K562 (cell line): ENCODE measurements around the gene SKIC2. TPM values are rescaled to one million over a fixed set of nuclear protein-coding genes. Genes with fewer than 3 reads are reported as not detected.

ENCODE experiments used
- ATAC-seq: fragments of 200-7000 bp; cut with Tn5 transposase; 3 replicates; pipeline ENCODE4 v1.9.1; 2020; ENCODE audit warnings: moderate library complexity
- BruUV-seq: library from RNA; stranded (reverse); fragments of 400-500 nt; replicated peaks from 2 replicates; lab custom pipeline; 2021; lab: Mats Ljungman, UMichigan
- CTCF ChIA-PET: fragments of 300-600 bp; formaldehyde crosslinking; extraction: SDS; loops from one replicate; lab custom pipeline; 2021; ENCODE audit warnings: low intra/inter-chr PET ratio; lab: Yijun Ruan, JAX
- POLR2A ChIA-PET: fragments of 300-600, 350-650 bp; sonication (Branson Sonifier 250); formaldehyde crosslinking; extraction: SDS; loops from one replicate; lab custom pipeline; 2021; ENCODE audit warnings: antibody characterized with exemption, inconsistent platforms; lab: Yijun Ruan, JAX
- DNase-seq, 4 experiments: peaks; one replicate each; pipeline versions ENCODE4 v3.0.0 to v3.0.0-alpha.2; 2011 to 2018; ENCODE audit warnings: low spot score in 3 of 4, mixed read lengths in 3 of 4; ENCODE audit errors: extremely low read depth in 1 of 4
- FAIRE-seq: peaks from 2 replicates; lab custom pipeline; 2011; peaks lifted over from hg19 to GRCh38; lab: Jason Lieb, UNC
- H2AFZ ChIP-seq: 2 replicates; pipeline ENCODE4 v1.6.0; 2011; ENCODE audit warnings: low read depth, low read length, control low read depth, inconsistent platforms
- H3K27ac ChIP-seq: fragments of 200-600 bp; 3 replicates; pipeline ENCODE4 v1.8.0; 2011; ENCODE audit warnings: low read depth, mild to moderate bottlenecking, control low read depth, inconsistent platforms, low read length, moderate library complexity, mixed read lengths; ENCODE audit errors: extremely low read depth
- H3K27me3 ChIP-seq, 2 experiments: fragments of 300-600 bp in 1 of 2; 2 replicates in 1 of 2; 3 replicates in 1 of 2; pipeline versions ENCODE4 v1.6.0 to v1.8.0; 2011; ENCODE audit warnings: inconsistent platforms in 2 of 2, low read length in 2 of 2, mild to moderate bottlenecking in 1 of 2, mixed read lengths in 1 of 2, moderate library complexity in 1 of 2; ENCODE audit not compliant: control insufficient read depth in 2 of 2, insufficient read depth in 2 of 2
- H3K36me3 ChIP-seq: fragments of 300-600 bp; 3 replicates; pipeline ENCODE4 v1.8.0; 2011; ENCODE audit warnings: mild to moderate bottlenecking, low read length, inconsistent platforms; ENCODE audit not compliant: control insufficient read depth, insufficient read depth
- H3K4me1 ChIP-seq, 2 experiments: fragments of 200-600 bp in 1 of 2; replicated peaks in 1 of 2; 2 replicates in 1 of 2; 3 replicates in 1 of 2; pipeline versions ENCODE4 v1.5.1 to v1.8.0; 2011; ENCODE audit warnings: inconsistent platforms in 2 of 2, low read length in 2 of 2, mild to moderate bottlenecking in 1 of 2, mixed read lengths in 1 of 2, moderate library complexity in 1 of 2; ENCODE audit not compliant: control insufficient read depth in 2 of 2, insufficient read depth in 2 of 2
- H3K4me2 ChIP-seq: 2 replicates; pipeline ENCODE4 v1.6.1; 2011; ENCODE audit warnings: low read length, control low read depth, inconsistent platforms, mixed read lengths; ENCODE audit not compliant: insufficient read depth
- H3K4me3 ChIP-seq: fragments of 200-600 bp; sonication (generic), shearing (Covaris generic); 2 replicates; pipeline ENCODE4 v1.5.1; 2016; ENCODE audit warnings: control low read depth, inconsistent platforms
- H3K79me2 ChIP-seq: fragments of 200-600 bp; 3 replicates; pipeline ENCODE4 v1.8.0; 2011; ENCODE audit warnings: low read length, inconsistent platforms; ENCODE audit not compliant: control insufficient read depth, insufficient read depth
- H3K9ac ChIP-seq, 2 experiments: 2 replicates each; pipeline versions ENCODE4 v1.6.0 to v1.6.1; 2011; ENCODE audit warnings: low read depth in 2 of 2, low read length in 2 of 2, control low read depth in 1 of 2, inconsistent platforms in 1 of 2, mild to moderate bottlenecking in 1 of 2, mixed read lengths in 1 of 2; ENCODE audit not compliant: insufficient read depth in 1 of 2
- H3K9me1 ChIP-seq: one replicate; pipeline ENCODE4 v1.6.0; 2011; ENCODE audit warnings: inconsistent platforms, mild to moderate bottlenecking, low read length, moderate library complexity; ENCODE audit not compliant: control insufficient read depth, insufficient read depth
- H3K9me3 ChIP-seq: replicated peaks from 2 replicates; pipeline ENCODE4 v1.5.1; 2011; ENCODE audit warnings: low read depth, low read length, inconsistent platforms; ENCODE audit not compliant: control insufficient read depth, insufficient read depth
- H4K20me1 ChIP-seq: replicated peaks from 2 replicates; pipeline ENCODE4 v1.6.1; 2011; ENCODE audit warnings: low read length, inconsistent platforms, mixed read lengths; ENCODE audit not compliant: control insufficient read depth, insufficient read depth
- CREB5 ChIP-seq: fragments of 250-450 bp; sonication (Bioruptor Pico); IDR thresholded peaks from 2 replicates; pipeline ENCODE4 v1.5.0; 2020; ENCODE audit warnings: mild to moderate bottlenecking
- FOXA3 ChIP-seq, 2 experiments: fragments of 450-650 bp in 1 of 2; sonication (generic) in 1 of 2; formaldehyde crosslinking; IDR thresholded peaks in 1 of 2; conservative IDR thresholded peaks in 1 of 2; 2 replicates each; pipeline versions ENCODE4 v1.4.0 to v1.8.0; 2020 to 2022; ENCODE audit warnings: mild to moderate bottlenecking in 2 of 2, missing genetic modification reagents in 1 of 2
- NR1H2 ChIP-seq: sonication (generic); formaldehyde crosslinking; IDR thresholded peaks from 2 replicates; pipeline ENCODE4 v1.4.0; 2020; ENCODE audit warnings: mild to moderate bottlenecking, missing genetic modification reagents
- PKNOX1 ChIP-seq: fragments of 450-650 bp; IDR thresholded peaks from 2 replicates; pipeline ENCODE4 v1.6.1; 2016
- PRPF4 ChIP-seq: fragments of 200-400 bp; formaldehyde crosslinking; IDR thresholded peaks from one replicate; pipeline ENCODE4 v1.6.1; 2017; ENCODE audit warnings: low read length, low read depth, mild to moderate bottlenecking; ENCODE audit not compliant: insufficient read depth, poor library complexity, severe bottlenecking
- WGBS: fragments of 100-300 bp; shearing (Covaris generic); methylation state at CpG from one replicate; pipeline ENCODE4 v1.1.6; 2016; ENCODE audit warnings: low coverage, mixed read lengths; ENCODE audit not compliant: insufficient coverage; ENCODE audit errors: missing lambda C conversion rate; 5-methylcytosine and 5-hydroxymethylcytosine counted together
- in situ Hi-C: fragments of 300-500 bp; cut with MboI; formaldehyde crosslinking; loops from 4 replicates; pipeline ENCODE4 v1.15.0; 2018; ENCODE audit warnings: inconsistent platforms, mixed read lengths
- intact Hi-C: fragments of 100-400 bp; cut with micrococcal nuclease; formaldehyde crosslinking; loops from 2 replicates; pipeline ENCODE4 v1.14.2; 2022
- polyA plus RNA-seq, 8 experiments: library from polyadenylated mRNA; depleted of rRNA in 4 of 8; stranded (reverse) in 5 of 8; unstranded in 3 of 8; fragments of >200 nt; fragmentation: Nextera tagmentation in 2 of 8; fragmentation: Illumina TruSeq in 1 of 8; extraction: Ambion mirVana in 2 of 8; extraction: Trizol in 1 of 8; gene quantifications; 2 replicates each; pipeline versions ENCODE4 v1.2.1 to v1.2.3, GENCODE V29; 2011 to 2014; ENCODE audit warnings: inconsistent platforms in 1 of 8, missing spikeins in 1 of 8
- total RNA-seq, 7 experiments: library from RNA; depleted of rRNA in 6 of 7; stranded (reverse); fragments of >200 nt in 6 of 7; fragmentation: Illumina TruSeq in 2 of 7; extraction: Trizol in 2 of 7; gene quantifications; 2 replicates each; pipeline versions ENCODE4 v1.2.1 to v1.2.3, GENCODE V29; 2011 to 2021; ENCODE audit warnings: low replicate concordance in 1 of 7

The SKIC2 gene
- total and polyA plus RNA-seq, 9 of the 15 experiments (the other 6 are each of a cell fraction or from before 2014, with no cell fraction given): 3.3 to 94.6 (median 38.8) TPM

GRCh38 chr6:31945507-31946369 is 13.2 kb upstream of the SKIC2 start, which contains the start of gene CFB:
Gene CFB (plus strand): TSS chr6:31946095. CDS start chr6:31946222, 127 bp downstream.
- in situ Hi-C loops: no loop called here
- CTCF ChIA-PET: no interaction called here
- TF ChIP-seq FOXA3 (CRISPR knock-in tag; conservative IDR thresholded peaks at IDR 0.05 in 1 of 2, IDR thresholded peaks at IDR 0.05 in 1 of 2) (0 out of 4 replicates have a peak, but pooled peaks of 1 of the 2 experiments have one; percentile 23), NR1H2 (CRISPR knock-in tag) (no peak), CREB5 (CRISPR knock-in tag) (no peak), PKNOX1 (peak; percentile 83), PRPF4 (no peak)
- H3K27me3 ChIP-seq: peaks cover 2 to 26% of the 10 kb centered on the region in 2 experiments; a peak in 3 of 5 replicates
- DNase-seq (peak in 1 of 4 experiments; percentile 8), FAIRE-seq (no peak), ATAC-seq (no peak)
- no peaks in the 10 kb centered on the region for H3K9me3 ChIP-seq
- peaks cover 18 to 26% of the 10 kb centered on the region in 2 experiments for H3K4me1 ChIP-seq
- POLR2A ChIA-PET: interaction anchor here (0.7 to 1.2 kb wide), 4 partner anchors 11 to 97 kb away, joined by 3 to 6 read pairs (median 4); partner anchors contain the start of gene DXO
- no peaks in the 10 kb centered on the region for H3K79me2 ChIP-seq
- intact Hi-C loops: loop anchor here (5.0 kb wide), 1 partner anchor 43 kb away; the partner anchor contains the start of gene ZBTB12
- H3K36me3 ChIP-seq: peaks cover under 1% of the 10 kb centered on the region; the same call in 1 of the 3 replicates
- no peak within 1 kb of the TSS for H3K4me2 ChIP-seq
- H2AFZ ChIP-seq: no peak within 1 kb of the TSS
- H3K9ac ChIP-seq: 0 out of 4 replicates have a peak within 1 kb of the TSS, but pooled peaks of 1 of the 2 experiments have one; percentile 17
- peaks cover 7% of the 10 kb centered on the region for H3K9me1 ChIP-seq
- WGBS: 33% methylated on average over 11 of the region's 11 CpGs
- H3K4me3 ChIP-seq: no peak within 1 kb of the TSS
- no peak within 1 kb of the TSS for H3K27ac ChIP-seq
- no peaks in the 10 kb centered on the region for H4K20me1 ChIP-seq
- BruUV-seq: no TSS peak
